Stimulated activated effector memory CD8-positive, alpha-beta T cell treated with anti-CD3 and anti-CD28 coated beads, Interleukin-12 subunit alpha, Interleukin-12 subunit beta, amount 100 ng/mL, for 72 hours (primary cell): ENCODE results near the gene FNDC3A.
"Not testable (repeated sequence)": the region's sequence is repeated elsewhere in the genome, so short reads cannot be mapped to it uniquely, and the experiment has no call there.

Experiments
- ATAC-seq: fragments of 150-1000 bp; cut with Tn5 transposase; 2 replicates; pipeline ENCODE4 v1.10.0; 2021
- DNase-seq, 2 donors: peaks; one replicate each; pipeline ENCODE4 v3.0.0; 2021 to 2022; ENCODE audit warnings: low spot score in 2 of 2
- H3K27ac Mint-ChIP-seq: one replicate; pipeline ENCODE4 v1.8.0; 2022; ENCODE audit warnings: mild to moderate bottlenecking, mixed read lengths
- H3K36me3 Mint-ChIP-seq: one replicate; pipeline ENCODE4 v1.8.0; 2022; ENCODE audit warnings: mild to moderate bottlenecking, mixed read lengths
- H3K4me1 Mint-ChIP-seq: one replicate; pipeline ENCODE4 v1.8.0; 2022; ENCODE audit warnings: mixed read lengths
- H3K4me3 Mint-ChIP-seq: one replicate; pipeline ENCODE4 v1.8.0; 2022; ENCODE audit warnings: mild to moderate bottlenecking, mixed read lengths
- H3K9me3 Mint-ChIP-seq: one replicate; pipeline ENCODE4 v1.8.0; 2022; ENCODE audit warnings: mixed read lengths

Gene FNDC3A

GRCh38 chr13:49112782-49113525 lies 137.2 kb downstream of the FNDC3A start:
- peaks cover 43% of the 10 kb centered on the region for H3K36me3 Mint-ChIP-seq
- peak overlapping the region; percentile 28 for H3K4me3 Mint-ChIP-seq
- ATAC-seq (no peak), DNase-seq (no peak)
- peak overlapping the region; percentile 60 for H3K27ac Mint-ChIP-seq
- H3K9me3 Mint-ChIP-seq, result no peaks in the 10 kb centered on the region
- peaks cover 16% of the 10 kb centered on the region for H3K4me1 Mint-ChIP-seq

- no peak for DNase-seq
- Mint-ChIP-seq H3K36me3 (peaks cover 51% of the 10 kb centered on the region), H3K4me3 (peak overlapping the region; percentile 28), H3K9me3 (no peaks in the 10 kb centered on the region), H3K27ac (peak overlapping the region; percentile 60), H3K4me1 (peaks cover 16% of the 10 kb centered on the region)
- ATAC-seq, result no peak
Observed at GRCh38 chr13:49113526-49114286, 138.0 kb downstream of the FNDC3A start.

- Mint-ChIP-seq H3K4me1 (peaks cover 33% of the 10 kb centered on the region), H3K36me3 (peaks cover 62% of the 10 kb centered on the region), H3K9me3 (peaks cover 6% of the 10 kb centered on the region), H3K27ac (no peak overlapping the region), H3K4me3 (no peak overlapping the region)
- ATAC-seq, result no peak
- DNase-seq, result no peak
Observed at GRCh38 chr13:49116873-49117272, 141.2 kb downstream of the FNDC3A start.

GRCh38 chr13:49118455-49118854 lies 142.7 kb downstream of the FNDC3A start:
- H3K4me3 Mint-ChIP-seq, ATAC-seq, DNase-seq, H3K9me3 Mint-ChIP-seq, H3K27ac Mint-ChIP-seq: not testable (repeated sequence)
- Mint-ChIP-seq H3K4me1 (peaks cover 25% of the 10 kb centered on the region), H3K36me3 (peaks cover 58% of the 10 kb centered on the region)

GRCh38 chr13:49124693-49125304 lies 149.1 kb downstream of the FNDC3A start:
- DNase-seq, result no peak
- Mint-ChIP-seq H3K4me3 (no peak overlapping the region), H3K36me3 (peaks cover 4% of the 10 kb centered on the region), H3K9me3 (peaks cover 3% of the 10 kb centered on the region), H3K27ac (no peak overlapping the region), H3K4me1 (peaks cover 27% of the 10 kb centered on the region)
- ATAC-seq, result no peak

GRCh38 chr13:49125964-49126524 lies 150.3 kb downstream of the FNDC3A start:
- Mint-ChIP-seq H3K9me3 (peaks cover 3% of the 10 kb centered on the region), H3K27ac (no peak overlapping the region), H3K4me1 (peaks cover 24% of the 10 kb centered on the region), H3K4me3 (no peak overlapping the region), H3K36me3 (peaks cover 7% of the 10 kb centered on the region)
- DNase-seq (no peak), ATAC-seq (no peak)

GRCh38 chr13:49132479-49133002 lies 156.8 kb downstream of the FNDC3A start:
- DNase-seq, result no peak

GRCh38 chr13:49134305-49134704 lies 158.6 kb downstream of the FNDC3A start:
- H3K4me1 Mint-ChIP-seq, result peaks cover 6% of the 10 kb centered on the region
- no peak for DNase-seq
- no peaks in the 10 kb centered on the region for H3K9me3 Mint-ChIP-seq
- H3K4me3 Mint-ChIP-seq, result no peak overlapping the region
- ATAC-seq, result no peak
- peaks cover 85% of the 10 kb centered on the region for H3K36me3 Mint-ChIP-seq
- no peak overlapping the region for H3K27ac Mint-ChIP-seq

More at GRCh38 chr13:49132479-49133002, 156.8 kb downstream of the FNDC3A start:
- Mint-ChIP-seq H3K4me3 (no peak overlapping the region), H3K9me3 (no peaks in the 10 kb centered on the region), H3K4me1 (peaks cover 6% of the 10 kb centered on the region), H3K36me3 (peaks cover 68% of the 10 kb centered on the region), H3K27ac (peak overlapping the region; percentile 2)
- no peak for ATAC-seq

- Mint-ChIP-seq H3K36me3 (peaks cover 78% of the 10 kb centered on the region), H3K4me1 (peaks cover 22% of the 10 kb centered on the region)
- not testable (repeated sequence) for DNase-seq, H3K4me3 Mint-ChIP-seq, H3K27ac Mint-ChIP-seq, ATAC-seq, H3K9me3 Mint-ChIP-seq
Observed at GRCh38 chr13:49137138-49137643, 161.5 kb downstream of the FNDC3A start.

GRCh38 chr13:49140910-49141611 lies 165.3 kb downstream of the FNDC3A start:
- Mint-ChIP-seq H3K4me3 (no peak overlapping the region), H3K9me3 (no peaks in the 10 kb centered on the region), H3K36me3 (peaks cover 61% of the 10 kb centered on the region), H3K4me1 (peaks cover 20% of the 10 kb centered on the region), H3K27ac (peak overlapping the region; percentile 16)
- DNase-seq (no peak), ATAC-seq (peak; percentile 61)

GRCh38 chr13:49146950-49147355 lies 171.2 kb downstream of the FNDC3A start:
- H3K9me3 Mint-ChIP-seq, result peaks cover 12% of the 10 kb centered on the region
- peak overlapping the region; percentile 43 for H3K4me3 Mint-ChIP-seq
- H3K27ac Mint-ChIP-seq, result peak overlapping the region; percentile 64
- peaks cover 77% of the 10 kb centered on the region for H3K36me3 Mint-ChIP-seq
- no peak for DNase-seq
- peaks cover 43% of the 10 kb centered on the region for H3K4me1 Mint-ChIP-seq
- no peak for ATAC-seq

- no peak for ATAC-seq
- Mint-ChIP-seq H3K4me3 (no peak overlapping the region), H3K36me3 (peaks cover 72% of the 10 kb centered on the region), H3K27ac (no peak overlapping the region), H3K4me1 (peaks cover 38% of the 10 kb centered on the region), H3K9me3 (peaks cover 12% of the 10 kb centered on the region)
- no peak for DNase-seq
Observed at GRCh38 chr13:49148405-49148804, 172.7 kb downstream of the FNDC3A start.

- not testable (repeated sequence) for H3K9me3 Mint-ChIP-seq, DNase-seq
- peaks cover 35% of the 10 kb centered on the region for H3K36me3 Mint-ChIP-seq
Observed at GRCh38 chr13:49157955-49158584, 182.4 kb downstream of the FNDC3A start.

GRCh38 chr13:49163162-49163561 lies 187.4 kb downstream of the FNDC3A start:
- Mint-ChIP-seq H3K4me1 (peaks cover 38% of the 10 kb centered on the region), H3K36me3 (peaks cover 69% of the 10 kb centered on the region), H3K9me3 (peaks cover 12% of the 10 kb centered on the region)
- H3K4me3 Mint-ChIP-seq, H3K27ac Mint-ChIP-seq, DNase-seq, ATAC-seq: not testable (repeated sequence)

More at GRCh38 chr13:49157955-49158584, 182.4 kb downstream of the FNDC3A start:
- not testable (repeated sequence) for H3K4me3 Mint-ChIP-seq, ATAC-seq, H3K27ac Mint-ChIP-seq
- peaks cover 18% of the 10 kb centered on the region for H3K4me1 Mint-ChIP-seq
